Measurements from ENCODE around the gene TRPC1. TPM values are rescaled to one million over a fixed set of nuclear protein-coding genes. Genes with fewer than 3 reads are reported as not detected.

The TRPC1 gene
- total RNA-seq, 1 experiment from 2014 or later: 18.6 TPM

GRCh38 chr3:142837526-142837925 is 113.7 kb downstream of the TRPC1 start:
- TF ChIP-seq, protein P1, sequence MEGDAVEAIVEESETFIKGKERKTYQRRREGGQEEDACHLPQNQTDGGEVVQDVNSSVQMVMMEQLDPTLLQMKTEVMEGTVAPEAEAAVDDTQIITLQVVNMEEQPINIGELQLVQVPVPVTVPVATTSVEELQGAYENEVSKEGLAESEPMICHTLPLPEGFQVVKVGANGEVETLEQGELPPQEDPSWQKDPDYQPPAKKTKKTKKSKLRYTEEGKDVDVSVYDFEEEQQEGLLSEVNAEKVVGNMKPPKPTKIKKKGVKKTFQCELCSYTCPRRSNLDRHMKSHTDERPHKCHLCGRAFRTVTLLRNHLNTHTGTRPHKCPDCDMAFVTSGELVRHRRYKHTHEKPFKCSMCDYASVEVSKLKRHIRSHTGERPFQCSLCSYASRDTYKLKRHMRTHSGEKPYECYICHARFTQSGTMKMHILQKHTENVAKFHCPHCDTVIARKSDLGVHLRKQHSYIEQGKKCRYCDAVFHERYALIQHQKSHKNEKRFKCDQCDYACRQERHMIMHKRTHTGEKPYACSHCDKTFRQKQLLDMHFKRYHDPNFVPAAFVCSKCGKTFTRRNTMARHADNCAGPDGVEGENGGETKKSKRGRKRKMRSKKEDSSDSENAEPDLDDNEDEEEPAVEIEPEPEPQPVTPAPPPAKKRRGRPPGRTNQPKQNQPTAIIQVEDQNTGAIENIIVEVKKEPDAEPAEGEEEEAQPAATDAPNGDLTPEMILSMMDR (conservative IDR thresholded peaks at IDR 0.05): no peak
- Mint-ChIP-seq H3K27ac (no peak overlapping the region), H3K4me1 (peaks cover 0 to 1% of the 10 kb centered on the region in 2 experiments; a peak in 1 of 4 replicates), H3K27me3 (ENCODE audit: low read depth) (no peaks in the 10 kb centered on the region), H3K4me3 (no peak overlapping the region), H3K36me3 (ENCODE audit: insufficient read depth in 1 of 3, low read depth in 3 of 3) (peaks cover 3 to 14% (median 4%) of the 10 kb centered on the region in 3 experiments; a peak in 5 of 7 replicates), H3K9me3 (no peaks in the 10 kb centered on the region; a peak in 1 of 5 replicates)
- H3K79me1 ChIP-seq (ENCODE audit: insufficient read depth, low read depth, low read length, poor library complexity, severe bottlenecking): no peaks in the 10 kb centered on the region
- no peak overlapping the region for H2BK120ac ChIP-seq (ENCODE audit: low read depth, low read length, poor library complexity, severe bottlenecking)
- no peak overlapping the region for H3K14ac ChIP-seq (ENCODE audit: insufficient read depth, low read length)
- H4K5ac ChIP-seq (ENCODE audit: insufficient read length, low read depth, low read length): no peak overlapping the region
- no peak overlapping the region for H2BK12ac ChIP-seq (ENCODE audit: insufficient read length, low read depth, low read length)
- no peak overlapping the region for H4K8ac ChIP-seq (replicated peaks; ENCODE audit: insufficient read length, low read depth, low read length)
- H2BK15ac ChIP-seq (ENCODE audit: low read depth, low read length): no peak overlapping the region
- H3K56ac ChIP-seq (ENCODE audit: insufficient read length, low read depth, low read length): no peak overlapping the region
- H3K23me2 ChIP-seq (ENCODE audit: insufficient read length, low read depth, low read length, poor library complexity, severe bottlenecking): no peaks in the 10 kb centered on the region
- no peak overlapping the region for H2BK5ac ChIP-seq (ENCODE audit: insufficient read length, low read length)
- H4K91ac ChIP-seq (ENCODE audit: insufficient read length, low read depth, low read length): no peak overlapping the region
- WGBS (ENCODE audit: extremely low coverage, insufficient read length, low lambda C conversion rate): no CpG with 5 or more reads among the region's 1 CpG
- H2BK20ac ChIP-seq (ENCODE audit: low read depth, low read length, poor library complexity, severe bottlenecking): no peak overlapping the region
- H3K4ac ChIP-seq (ENCODE audit: low read depth, low read length): no peak overlapping the region
- no peak overlapping the region for H2AFZ ChIP-seq (ENCODE audit: low read length)
- no peaks in the 10 kb centered on the region for H3K79me2 ChIP-seq (ENCODE audit: insufficient read depth, low read length)
- H3K27ac ChIP-seq (ENCODE audit: insufficient read length, low read depth, low read length): no peak overlapping the region
- no peaks in the 10 kb centered on the region for H4K20me1 ChIP-seq (ENCODE audit: control insufficient read depth, insufficient read depth, insufficient read length)
- H3K27me3 ChIP-seq (ENCODE audit: insufficient read depth, low read length): no peaks in the 10 kb centered on the region
- no peak overlapping the region for H3K23ac ChIP-seq (ENCODE audit: insufficient read length, low read depth, low read length)
- no peaks in the 10 kb centered on the region for H3K9me3 ChIP-seq (ENCODE audit: control insufficient read depth, low read depth, low read length)
- no peaks in the 10 kb centered on the region for H3K4me1 ChIP-seq (ENCODE audit: insufficient read depth, low read length)
- H3K4me2 ChIP-seq (ENCODE audit: insufficient read depth, insufficient read length, low read length): no peak overlapping the region
- no peak overlapping the region for H3K18ac ChIP-seq (ENCODE audit: insufficient read length, low read depth, low read length)
- H3K9ac ChIP-seq (ENCODE audit: extremely low read depth, insufficient read length, low read length): no peak overlapping the region
- no peak overlapping the region for H2AK5ac ChIP-seq (ENCODE audit: insufficient read length, low read length)
- no peak for DNase-seq
- H3T11ph ChIP-seq (ENCODE audit: low read length): no peak overlapping the region
